SK-N-SH (cell line): ENCODE results near the gene GSK3A. TPM values are rescaled to one million over a fixed set of nuclear protein-coding genes. Genes with fewer than 3 reads are reported as not detected.

ENCODE experiments used
- CTCF ChIA-PET: fragments of 300-600, 350-600 bp; formaldehyde crosslinking; extraction: SDS; loops from one replicate; lab custom pipeline; 2021; lab: Yijun Ruan, JAX
- POLR2A ChIA-PET: fragments of 350-600 bp; sonication (Branson Sonifier 250); formaldehyde crosslinking; extraction: SDS; loops from one replicate; lab custom pipeline; 2020; ENCODE audit warnings: antibody characterized with exemption, inconsistent platforms; lab: Yijun Ruan, JAX
- DNase-seq: peaks from one replicate; pipeline ENCODE4 v3.0.0; 2012
- H2AFZ ChIP-seq: fragments of 200-600 bp; sonication (generic); 2 replicates; pipeline ENCODE4 v1.8.1; 2016; ENCODE audit warnings: antibody characterized with exemption, mild to moderate bottlenecking, low read depth
- H3F3A ChIP-seq: fragments of 200-600 bp; sonication (generic); replicated peaks from 2 replicates; pipeline ENCODE3; 2016; ENCODE audit warnings: antibody characterized with exemption, mild to moderate bottlenecking; ENCODE audit not compliant: insufficient read depth
- H3K27ac ChIP-seq, 2 experiments: fragments of 200-500 bp in 1 of 2; fragments of 200-600 bp in 1 of 2; sonication (Bioruptor generic) in 1 of 2; sonication (generic), shearing (Covaris generic) in 1 of 2; 2 replicates each; pipeline versions ENCODE4 v1.5.1 to v1.6.1; 2014 to 2016; ENCODE audit warnings: low read depth in 2 of 2, inconsistent platforms in 1 of 2, low read length in 1 of 2, mild to moderate bottlenecking in 1 of 2, mixed read lengths in 1 of 2
- H3K27me3 ChIP-seq: fragments of 200-600 bp; sonication (generic), shearing (Covaris generic); 2 replicates; pipeline ENCODE4 v1.6.1; 2016; ENCODE audit warnings: mixed run types; ENCODE audit not compliant: insufficient read depth
- H3K36me3 ChIP-seq, 2 experiments: fragments of 200-500 bp in 1 of 2; fragments of 200-600 bp in 1 of 2; sonication (Bioruptor generic) in 1 of 2; sonication (generic) in 1 of 2; replicated peaks in 1 of 2; 2 replicates each; pipeline versions ENCODE3 to v1.5.1; 2014 to 2016; ENCODE audit warnings: low read length in 1 of 2, mild to moderate bottlenecking in 1 of 2; ENCODE audit not compliant: insufficient read depth in 2 of 2, control insufficient read depth in 1 of 2
- H3K4me1 ChIP-seq, 2 experiments: fragments of 200-500 bp in 1 of 2; fragments of 200-600 bp in 1 of 2; sonication (Bioruptor generic) in 1 of 2; sonication (generic), shearing (Covaris generic) in 1 of 2; 2 replicates each; pipeline versions ENCODE4 v1.5.1 to v1.6.1; 2014 to 2016; ENCODE audit warnings: low read depth in 1 of 2, low read length in 1 of 2, mixed run types in 1 of 2; ENCODE audit not compliant: insufficient read depth in 2 of 2, control insufficient read depth in 1 of 2
- H3K4me2 ChIP-seq: fragments of 200-600 bp; sonication (generic), shearing (Covaris generic); 2 replicates; pipeline ENCODE4 v1.6.1; 2017; ENCODE audit warnings: mixed run types
- H3K4me3 ChIP-seq, 2 experiments: fragments of 200-500 bp in 1 of 2; fragments of 200-600 bp in 1 of 2; sonication (Bioruptor generic) in 1 of 2; sonication (generic), shearing (Covaris generic) in 1 of 2; 2 replicates each; pipeline versions ENCODE4 v1.5.1 to v1.8.1; 2014 to 2016; ENCODE audit warnings: low read depth in 2 of 2, inconsistent platforms in 1 of 2, low read length in 1 of 2, mild to moderate bottlenecking in 1 of 2, mixed read lengths in 1 of 2, moderate library complexity in 1 of 2
- H3K79me2 ChIP-seq: fragments of 200-600 bp; sonication (generic); 2 replicates; pipeline ENCODE4 v1.8.1; 2017; ENCODE audit warnings: mild to moderate bottlenecking; ENCODE audit not compliant: insufficient read depth
- H3K9ac ChIP-seq: fragments of 200-600 bp; sonication (generic); 2 replicates; pipeline ENCODE4 v1.6.1; 2017; ENCODE audit warnings: mixed run types
- H3K9me2 ChIP-seq: fragments of 200-600 bp; sonication (generic); 2 replicates; pipeline ENCODE4 v1.6.1; 2017; ENCODE audit warnings: mixed run types
- H3K9me3 ChIP-seq: fragments of 200-600 bp; sonication (generic); 2 replicates; pipeline ENCODE4 v1.6.1; 2017; ENCODE audit warnings: mixed run types, mild to moderate bottlenecking, moderate library complexity
- H4K20me1 ChIP-seq: fragments of 200-600 bp; sonication (generic); 2 replicates; pipeline ENCODE4 v1.6.1; 2017; ENCODE audit warnings: mild to moderate bottlenecking, mixed run types; ENCODE audit not compliant: insufficient read depth
- ELF1 ChIP-seq: IDR thresholded peaks from 2 replicates; pipeline ENCODE4 v1.4.0; 2012
- EP300 ChIP-seq, 2 experiments: IDR thresholded peaks; 2 replicates each; pipeline versions ENCODE4 v1.4.0 to v1.6.1; 2012; ENCODE audit warnings: borderline replicate concordance in 1 of 2, low read depth in 1 of 2, low read length in 1 of 2
- FOSL2 ChIP-seq: IDR thresholded peaks from 2 replicates; pipeline ENCODE4 v1.4.0; 2012; ENCODE audit warnings: low read depth, mild to moderate bottlenecking, moderate library complexity, borderline replicate concordance
- FOXJ3 ChIP-seq: sonication (generic); formaldehyde crosslinking; IDR thresholded peaks from 2 replicates; pipeline ENCODE4 v1.5.1; 2020; ENCODE audit warnings: mild to moderate bottlenecking, missing genetic modification reagents
- FOXM1 ChIP-seq: IDR thresholded peaks from 2 replicates; pipeline ENCODE4 v1.4.0; 2012; ENCODE audit warnings: low read depth, mild to moderate bottlenecking
- GABPA ChIP-seq: IDR thresholded peaks from 2 replicates; pipeline ENCODE4 v1.4.0; 2012; ENCODE audit warnings: low read depth, mild to moderate bottlenecking
- JUND ChIP-seq: IDR thresholded peaks from 2 replicates; pipeline ENCODE4 v1.4.0; 2012
- MEF2A ChIP-seq: IDR thresholded peaks from 2 replicates; pipeline ENCODE4 v1.4.0; 2012; ENCODE audit warnings: low read depth, borderline replicate concordance
- NFIC ChIP-seq: IDR thresholded peaks from 2 replicates; pipeline ENCODE4 v1.4.0; 2012; ENCODE audit warnings: borderline replicate concordance
- NRF1 ChIP-seq: IDR thresholded peaks from 2 replicates; pipeline ENCODE4 v1.6.1; 2012; ENCODE audit warnings: low read depth, mild to moderate bottlenecking, low read length
- PBX3 ChIP-seq: IDR thresholded peaks from 2 replicates; pipeline ENCODE4; 2012
- RCOR1 ChIP-seq: fragments of 150-350 bp; IDR thresholded peaks from 2 replicates; pipeline ENCODE4 v1.6.1; 2017; ENCODE audit warnings: antibody characterized with exemption, low read length
- REST ChIP-seq: IDR thresholded peaks from 2 replicates; pipeline ENCODE4 v1.6.1; 2012; ENCODE audit warnings: mild to moderate bottlenecking, low read depth, low read length, moderate library complexity
- RXRA ChIP-seq: IDR thresholded peaks from 2 replicates; pipeline ENCODE4 v1.4.0; 2012; ENCODE audit warnings: low read depth, mild to moderate bottlenecking, borderline replicate concordance
- SIN3A ChIP-seq: IDR thresholded peaks from 2 replicates; pipeline ENCODE4 v1.6.1; 2012; ENCODE audit warnings: low read depth, mild to moderate bottlenecking, low read length, moderate library complexity, borderline replicate concordance
- USF1 ChIP-seq: IDR thresholded peaks from 2 replicates; pipeline ENCODE4 v1.4.0; 2012; ENCODE audit warnings: low read depth, borderline replicate concordance
- USF2 ChIP-seq: fragments of 150-350 bp; IDR thresholded peaks from 2 replicates; pipeline ENCODE4 v1.6.1; 2017; ENCODE audit warnings: antibody characterized with exemption, low read length, low read depth, borderline replicate concordance
- YY1 ChIP-seq: IDR thresholded peaks from 2 replicates; pipeline ENCODE4 v1.4.0; 2012; ENCODE audit warnings: low read depth, mild to moderate bottlenecking
- ZBTB33 ChIP-seq: IDR thresholded peaks from 2 replicates; pipeline ENCODE4 v1.4.0; 2012; ENCODE audit warnings: low read depth, borderline replicate concordance
- WGBS: methylation state at CpG from one replicate; pipeline ENCODE4 v1.1.6; 2017; ENCODE audit warnings: low lambda C conversion rate; 5-methylcytosine and 5-hydroxymethylcytosine counted together
- polyA plus RNA-seq, 3 experiments: library from polyadenylated mRNA; depleted of rRNA; stranded (reverse); fragments of >200 nt; gene quantifications; 2 replicates each; pipeline ENCODE4 v1.2.3, GENCODE V29; 2012

The GSK3A gene
- polyA plus RNA-seq, 1 of the 3 experiments (the other 2 are of a cell fraction) = 42.1 TPM

GRCh38 chr19:42288881-42289555 lies 46.6 kb upstream of the GSK3A start:
- Histone ChIP-seq H2AFZ (no peak overlapping the region), H3K36me3 (peaks cover 30 to 72% of the 10 kb centered on the region in 2 experiments), H3K9me2 (no peaks in the 10 kb centered on the region), H4K20me1 (peaks cover 24% of the 10 kb centered on the region), H3F3A (no peaks in the 10 kb centered on the region), H3K4me3 (no peak overlapping the region), H3K79me2 (peaks cover 36% of the 10 kb centered on the region), H3K4me1 (peaks cover 12 to 24% of the 10 kb centered on the region in 2 experiments; a peak in 3 of 4 replicates), H3K27ac (no peak overlapping the region; a peak in 1 of 4 replicates), H3K9ac (no peak overlapping the region), H3K9me3 (no peaks in the 10 kb centered on the region), H3K4me2 (no peak overlapping the region), H3K27me3 (no peaks in the 10 kb centered on the region)
- TF ChIP-seq FOXM1 (no peak), GABPA (no peak), NFIC (no peak), NRF1 (no peak), RCOR1 (no peak), ELF1 (no peak), MEF2A (no peak)
- POLR2A ChIA-PET = no interaction called here
- 95% methylated on average over 16 of the region's 22 CpGs for WGBS
- DNase-seq = no peak
- CTCF ChIA-PET = interaction anchor here (0.6 to 9.5 kb wide), 7 partner anchors 7 to 43 kb away, joined by 3 to 60 read pairs (median 10); partner anchors contain the start of genes PAFAH1B3 and PRR19

GRCh38 chr19:42288387-42288786 lies 46.0 kb upstream of the GSK3A start:
- no peak overlapping the region for H3K4me3 ChIP-seq
- H3K9me3 ChIP-seq = no peaks in the 10 kb centered on the region
- WGBS = 100% methylated on average over 2 of the region's 4 CpGs
- no peak overlapping the region; a peak in 1 of 4 replicates for H3K27ac ChIP-seq
- H3K36me3 ChIP-seq = peaks cover 30 to 67% of the 10 kb centered on the region in 2 experiments
- ChIA-PET CTCF (interaction anchor here (0.6 to 9.5 kb wide), 6 partner anchors 8 to 42 kb away, joined by 3 to 60 read pairs (median 7); partner anchors contain the start of genes PAFAH1B3 and PRR19), POLR2A (interaction anchor here (1.5 kb wide), 1 partner anchor 42 kb away, joined by 4 read pairs; no protein-coding TSS in a partner anchor)
- DNase-seq = no peak
- no peak overlapping the region for H3K4me2 ChIP-seq
- H3K9ac ChIP-seq = no peak overlapping the region
- H4K20me1 ChIP-seq = peaks cover 24% of the 10 kb centered on the region
- peaks cover under 1% of the 10 kb centered on the region for H3F3A ChIP-seq
- peaks cover 38% of the 10 kb centered on the region for H3K79me2 ChIP-seq
- no peak overlapping the region for H2AFZ ChIP-seq
- no peaks in the 10 kb centered on the region for H3K9me2 ChIP-seq
- peaks cover 12 to 25% of the 10 kb centered on the region in 2 experiments for H3K4me1 ChIP-seq
- no peaks in the 10 kb centered on the region for H3K27me3 ChIP-seq
- TF ChIP-seq ZBTB33 (no peak), NFIC (no peak), JUND (no peak), USF1 (no peak), RXRA (no peak), FOXJ3 (no peak), FOSL2 (no peak), SIN3A (no peak), YY1 (no peak), ELF1 (no peak), EP300 (IDR thresholded peaks at IDR 0.05; ENCODE audit: borderline replicate concordance in 1 of 2, low read depth in 1 of 2, low read length in 1 of 2) (no peak), FOXM1 (no peak), PBX3 (no peak), USF2 (no peak), REST (no peak)
